Stimulated activated naive CD4-positive, alpha-beta T cell treated with Interleukin-2 at 50 U/mL for 16 hours (primary cell): Measurements from ENCODE around the gene CCDC7.
"Not testable (repeated sequence)": the region's sequence is repeated elsewhere in the genome, so short reads cannot be mapped to it uniquely, and the experiment has no call there.

Experiments used
- DNase-seq: peaks from one replicate; lab custom pipeline; 2025; lab: John Stamatoyannopoulos, UW

The CCDC7 gene

GRCh38 chr10:32562695-32563094 lies 116.8 kb downstream of the CCDC7 start:
- not testable (repeated sequence) for DNase-seq

GRCh38 chr10:32577448-32577847 lies 131.5 kb downstream of the CCDC7 start:
- no peak for DNase-seq

GRCh38 chr10:32582946-32583345 lies 137.0 kb downstream of the CCDC7 start:
- DNase-seq: no peak

GRCh38 chr10:32598022-32598421 lies 152.1 kb downstream of the CCDC7 start:
- DNase-seq: not testable (repeated sequence)

- no peak for DNase-seq
These were observed 154.4 kb downstream of the CCDC7 start for GRCh38 chr10:32600317-32600716.

- not testable (repeated sequence) for DNase-seq
These were observed 155.6 kb downstream of the CCDC7 start for GRCh38 chr10:32601562-32601961.

- DNase-seq: no peak
These were observed 159.8 kb downstream of the CCDC7 start for GRCh38 chr10:32605787-32606186.

GRCh38 chr10:32610543-32610942 lies 164.6 kb downstream of the CCDC7 start:
- not testable (repeated sequence) for DNase-seq

GRCh38 chr10:32616438-32616837 lies 170.5 kb downstream of the CCDC7 start:
- DNase-seq: no peak

GRCh38 chr10:32618482-32618881 lies 172.5 kb downstream of the CCDC7 start:
- DNase-seq: no peak

- DNase-seq: no peak
These were observed 176.0 kb downstream of the CCDC7 start for GRCh38 chr10:32621969-32622368.

GRCh38 chr10:32622409-32622808 lies 176.5 kb downstream of the CCDC7 start:
- no peak for DNase-seq

GRCh38 chr10:32627183-32627582 lies 181.2 kb downstream of the CCDC7 start:
- DNase-seq: no peak

GRCh38 chr10:32629910-32630309 lies 184.0 kb downstream of the CCDC7 start:
- DNase-seq: no peak

GRCh38 chr10:32646535-32646934 lies 200.6 kb downstream of the CCDC7 start:
- DNase-seq: no peak

- DNase-seq: no peak
These were observed 204.3 kb downstream of the CCDC7 start for GRCh38 chr10:32650246-32650655.

- DNase-seq: not testable (repeated sequence)
These were observed 211.5 kb downstream of the CCDC7 start for GRCh38 chr10:32657430-32657829.

- no peak for DNase-seq
These were observed 215.4 kb downstream of the CCDC7 start for GRCh38 chr10:32661346-32661745.

- no peak for DNase-seq
These were observed 235.0 kb downstream of the CCDC7 start for GRCh38 chr10:32680803-32681557.

- no peak for DNase-seq
These were observed 238.4 kb downstream of the CCDC7 start for GRCh38 chr10:32684291-32684690.

- DNase-seq: no peak
These were observed 241.2 kb downstream of the CCDC7 start for GRCh38 chr10:32687116-32687515.

GRCh38 chr10:32687546-32687945 lies 241.6 kb downstream of the CCDC7 start:
- no peak for DNase-seq

GRCh38 chr10:32692174-32692573 lies 246.2 kb downstream of the CCDC7 start:
- no peak for DNase-seq

GRCh38 chr10:32693441-32693979 lies 247.6 kb downstream of the CCDC7 start:
- DNase-seq: no peak
